T follicular helper cell (primary cell): Measurements from ENCODE around the gene LSMEM2.
"Not testable (repeated sequence)": the region's sequence is repeated elsewhere in the genome, so short reads cannot be mapped to it uniquely, and the experiment has no call there.

Source experiments
- DNase-seq: peaks from one replicate; pipeline ENCODE4 v3.0.0-alpha.2; 2020; ENCODE audit warnings: low read depth
- total RNA-seq, 2 experiments: gene quantifications; one replicate each; lab custom pipeline; 2026; lab: John Stamatoyannopoulos, UW

The LSMEM2 gene
- 0 to 0.06 reads per million in 2 experiments for total RNA-seq

GRCh38 chr3:50278880-50279224 lies at the start of gene LSMEM2:
TSS of gene LSMEM2 (plus strand) at chr3:50279087. CDS start at chr3:50279114, 27 bp downstream.
- no peak for DNase-seq

GRCh38 chr3:50229490-50229889 lies 49.4 kb upstream of the LSMEM2 start:
- no peak for DNase-seq

- no peak for DNase-seq
Measured at GRCh38 chr3:50230104-50230793, 48.6 kb upstream of the LSMEM2 start.

- no peak for DNase-seq
Measured at GRCh38 chr3:50230794-50231125, 48.1 kb upstream of the LSMEM2 start.

DNA sequence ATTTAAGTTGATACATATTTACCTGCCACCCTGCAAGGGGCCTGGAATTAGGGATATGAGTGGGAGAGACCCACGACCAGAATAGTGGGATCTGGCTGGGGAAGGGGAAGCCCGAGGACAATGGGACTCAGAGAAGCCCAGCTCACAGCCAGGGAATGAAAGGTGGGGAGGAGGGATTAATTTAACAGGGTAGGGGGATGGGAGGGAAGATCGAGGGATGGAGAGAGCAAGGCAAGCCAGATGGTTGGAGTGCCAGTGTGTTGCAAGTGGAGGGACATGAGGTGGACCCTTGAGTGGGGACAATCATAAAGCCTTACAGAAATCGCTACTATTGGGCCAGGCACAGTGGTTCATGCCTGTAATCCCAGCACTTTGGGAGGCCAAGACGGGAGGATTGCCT lies 47.3 kb upstream of the LSMEM2 start:
- no peak for DNase-seq

- DNase-seq, result no peak
Measured at GRCh38 chr3:50232303-50232702, 46.6 kb upstream of the LSMEM2 start.

DNA sequence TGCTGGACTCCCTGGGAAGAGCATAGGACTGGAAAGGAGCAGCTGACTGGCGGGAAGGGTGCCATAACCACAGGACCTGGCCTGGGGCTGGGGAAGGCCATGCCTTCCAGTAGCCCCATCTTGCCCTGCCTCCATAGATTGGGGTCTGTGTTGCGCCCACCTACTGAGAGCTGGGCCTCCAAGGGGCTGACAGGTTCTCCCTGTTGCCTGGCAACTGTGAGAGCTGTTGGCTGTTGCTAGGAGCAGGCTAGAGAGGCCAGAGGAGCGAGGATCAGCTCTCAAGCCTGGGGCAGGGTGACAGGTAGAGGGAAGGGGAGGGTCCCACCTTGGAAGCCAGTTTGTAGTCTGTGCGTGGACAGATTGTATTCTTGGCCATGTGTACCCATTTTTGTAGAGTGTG lies 45.7 kb upstream of the LSMEM2 start:
- DNase-seq, result no peak

DNA sequence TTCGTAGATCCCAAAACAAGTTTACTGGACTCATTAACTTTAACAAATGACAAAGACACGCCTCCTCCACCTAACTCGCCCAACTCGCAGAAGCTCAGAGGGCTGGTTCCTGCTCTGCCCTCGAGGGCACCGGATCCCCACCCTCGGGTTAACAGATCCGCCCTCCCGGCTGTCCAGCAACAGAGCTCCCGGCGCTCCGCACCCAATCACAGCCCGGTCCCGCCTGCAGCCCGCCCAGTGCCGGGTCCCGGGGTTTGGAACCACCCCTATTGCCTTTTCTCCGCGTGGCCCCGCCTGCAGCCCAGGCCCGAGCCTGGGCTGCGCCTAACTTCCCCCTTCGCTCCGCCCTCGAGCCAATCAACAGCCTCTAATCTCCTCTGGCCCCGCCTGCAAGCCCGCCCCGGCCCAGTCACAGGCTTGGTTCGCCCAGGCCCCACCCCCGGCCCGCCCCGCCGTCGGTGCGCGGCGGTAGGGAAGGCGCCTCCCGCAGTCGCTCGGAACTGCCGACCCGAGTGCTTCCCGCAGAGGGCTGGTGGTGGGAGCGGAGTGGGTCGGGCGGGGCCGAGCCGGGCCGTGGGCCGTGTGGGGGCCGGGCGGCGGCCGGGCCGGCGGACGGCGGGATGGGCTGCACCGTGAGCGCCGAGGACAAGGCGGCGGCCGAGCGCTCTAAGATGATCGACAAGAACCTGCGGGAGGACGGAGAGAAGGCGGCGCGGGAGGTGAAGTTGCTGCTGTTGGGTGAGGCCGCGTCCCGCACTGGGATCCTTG lies 43.0 kb upstream of the LSMEM2 start, which contains the start of gene GNAI2:
Gene GNAI2 (plus strand): TSS at position 489 of the 768 bp plus-strand sequence. CDS start 132 bp downstream, at position 621.
- peak; percentile 98 for DNase-seq

- no peak for DNase-seq
Measured at GRCh38 chr3:50236484-50237132, 42.3 kb upstream of the LSMEM2 start.

- DNase-seq, result no peak
Measured at GRCh38 chr3:50237133-50237651, 41.7 kb upstream of the LSMEM2 start.

- DNase-seq, result peak; percentile 80
Measured at GRCh38 chr3:50237754-50238548, 40.9 kb upstream of the LSMEM2 start.

GRCh38 chr3:50238549-50239026 lies 40.3 kb upstream of the LSMEM2 start:
- no peak for DNase-seq

DNA sequence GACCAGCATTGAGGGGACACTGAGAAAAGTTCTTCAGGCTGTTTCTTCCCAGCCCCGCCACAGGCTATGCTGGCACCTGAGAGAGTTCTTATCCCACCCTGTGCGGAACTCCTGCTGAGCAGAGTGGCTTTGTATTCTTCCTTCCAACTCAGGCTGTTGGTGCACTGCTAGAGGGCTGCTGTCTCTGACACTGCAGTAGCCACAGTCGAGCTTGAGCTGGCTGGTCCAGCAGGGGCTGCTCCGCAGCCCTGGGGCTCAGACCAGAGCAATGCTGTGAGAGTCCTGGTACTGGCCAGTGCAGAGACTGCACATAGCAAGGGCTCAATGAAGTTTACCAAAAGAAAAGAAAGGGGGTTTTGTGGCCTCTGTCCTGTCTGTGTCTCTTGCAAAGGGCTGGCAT lies 39.2 kb upstream of the LSMEM2 start:
- no peak for DNase-seq

GRCh38 chr3:50241163-50241562 lies 37.7 kb upstream of the LSMEM2 start:
- no peak for DNase-seq

GRCh38 chr3:50241713-50242380 lies 37.0 kb upstream of the LSMEM2 start:
- DNase-seq, result no peak

DNA sequence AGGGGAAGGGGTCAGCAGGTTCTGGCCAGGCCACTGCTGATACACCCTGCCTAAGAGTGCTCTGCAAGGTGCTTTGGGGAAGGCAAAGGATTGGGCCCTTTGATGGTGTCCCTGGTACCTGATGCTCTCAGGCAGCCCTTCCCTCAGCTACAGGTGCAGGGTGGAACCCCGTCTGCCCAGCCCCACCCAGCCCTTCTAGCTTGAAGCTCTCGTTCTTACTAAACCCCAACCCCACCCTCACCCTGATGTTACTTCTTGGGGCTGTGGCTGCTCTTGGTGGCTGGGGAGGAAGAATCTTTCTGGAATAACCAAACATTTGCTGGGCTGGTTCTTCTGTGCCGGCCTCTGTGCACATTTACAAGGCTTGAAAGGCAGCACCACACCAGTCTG lies 36.5 kb upstream of the LSMEM2 start:
- no peak for DNase-seq

- DNase-seq, result no peak
Measured at GRCh38 chr3:50242851-50243542, 35.9 kb upstream of the LSMEM2 start.

- DNase-seq, result no peak
Measured at GRCh38 chr3:50243543-50243895, 35.4 kb upstream of the LSMEM2 start.

DNA sequence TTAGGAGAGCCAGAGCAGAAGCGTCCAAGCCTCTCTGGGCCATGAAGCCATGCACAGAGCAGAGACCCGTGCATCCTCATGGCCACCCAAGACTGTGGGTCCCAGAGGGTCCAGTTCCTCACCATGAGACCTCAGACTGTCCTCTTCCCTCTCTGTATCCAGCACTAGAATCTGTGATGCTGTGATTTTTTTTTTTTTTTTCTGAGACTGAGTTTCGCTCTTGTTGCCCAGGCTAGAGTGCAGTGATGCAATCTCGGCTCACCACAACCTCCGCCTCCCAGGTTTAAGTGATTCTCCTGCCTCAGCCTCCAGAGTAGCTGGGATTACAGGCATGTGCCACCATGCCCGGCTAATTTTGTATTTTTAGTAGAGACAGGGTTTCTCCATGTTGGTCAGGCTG lies 34.1 kb upstream of the LSMEM2 start:
- not testable (repeated sequence) for DNase-seq

- no peak for DNase-seq
Measured at GRCh38 chr3:50245251-50245745, 33.6 kb upstream of the LSMEM2 start.
